Muscle layer of colon (tissue), 2 donors: ENCODE data around the gene B4GALNT3.

Source experiments
- H3K27ac ChIP-seq: one replicate; pipeline ENCODE4 v1.7.0; 2013; ENCODE audit warnings: low read depth, mild to moderate bottlenecking, low read length, moderate library complexity
- H3K27me3 ChIP-seq, 2 donors: one replicate each; pipeline ENCODE4 v1.7.0; 2013; ENCODE audit warnings: low read length in 2 of 2, mild to moderate bottlenecking in 2 of 2; ENCODE audit not compliant: insufficient read depth in 2 of 2, control insufficient read depth in 1 of 2
- H3K36me3 ChIP-seq: one replicate; pipeline ENCODE4 v1.7.0; 2013; ENCODE audit warnings: mild to moderate bottlenecking, low read length; ENCODE audit not compliant: insufficient read depth
- H3K4me1 ChIP-seq: one replicate; pipeline ENCODE4 v1.7.0; 2013; ENCODE audit warnings: mild to moderate bottlenecking, low read length; ENCODE audit not compliant: insufficient read depth
- H3K4me3 ChIP-seq, 2 donors: one replicate each; pipeline ENCODE4 v1.7.0; 2013; ENCODE audit warnings: low read length in 2 of 2, low read depth in 1 of 2, mild to moderate bottlenecking in 1 of 2, moderate library complexity in 1 of 2
- H3K9ac ChIP-seq: one replicate; pipeline ENCODE4 v1.7.0; 2013; ENCODE audit warnings: low read length
- H3K9me3 ChIP-seq: one replicate; pipeline ENCODE4 v1.7.0; 2013; ENCODE audit warnings: mild to moderate bottlenecking, low read length
- donor health status: abdominal sarcoma.
- donor health status: Adenocarcinoma of cecum.

B4GALNT3 gene

GRCh38 chr12:512933-513332 lies 53.2 kb downstream of the B4GALNT3 start:
- Histone ChIP-seq H3K36me3 (no peaks in the 10 kb centered on the region), H3K9me3 (no peaks in the 10 kb centered on the region), H3K4me3 (no peak overlapping the region), H3K9ac (no peak overlapping the region), H3K27me3 (no peaks in the 10 kb centered on the region), H3K27ac (no peak overlapping the region), H3K4me1 (no peaks in the 10 kb centered on the region)

DNA sequence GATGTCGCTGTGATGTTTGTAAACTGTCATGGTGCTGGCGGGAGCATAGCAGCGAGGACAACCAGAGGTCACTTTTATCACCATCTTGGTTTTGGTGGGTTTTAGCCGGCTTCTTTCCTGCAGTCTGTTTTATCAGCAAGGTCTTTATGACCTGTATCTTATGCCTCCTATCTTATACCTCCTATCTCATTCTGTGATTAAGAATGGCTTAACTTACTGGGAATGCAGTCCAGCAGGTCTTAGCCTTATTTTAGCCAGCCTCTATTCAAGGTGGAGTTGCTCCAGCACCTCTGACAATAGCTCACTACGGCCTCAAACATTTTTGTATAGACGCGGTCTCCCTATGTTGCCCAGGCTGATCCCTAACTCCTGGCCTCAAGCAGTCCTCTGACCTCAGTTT lies 53.7 kb downstream of the B4GALNT3 start:
- H3K9me3 ChIP-seq, result no peaks in the 10 kb centered on the region
- no peak overlapping the region for H3K9ac ChIP-seq
- peaks cover 0 to 3% of the 10 kb centered on the region in 2 donors for H3K27me3 ChIP-seq
- no peak overlapping the region for H3K4me3 ChIP-seq
- no peak overlapping the region for H3K27ac ChIP-seq
- H3K36me3 ChIP-seq, result no peaks in the 10 kb centered on the region
- no peaks in the 10 kb centered on the region for H3K4me1 ChIP-seq

- Histone ChIP-seq H3K36me3 (no peaks in the 10 kb centered on the region), H3K4me1 (no peaks in the 10 kb centered on the region), H3K9ac (no peak overlapping the region), H3K27me3 (peaks cover 0 to 4% of the 10 kb centered on the region in 2 donors), H3K27ac (no peak overlapping the region), H3K9me3 (no peaks in the 10 kb centered on the region), H3K4me3 (no peak overlapping the region)
These were observed 57.8 kb downstream of the B4GALNT3 start for GRCh38 chr12:517538-517937.

DNA sequence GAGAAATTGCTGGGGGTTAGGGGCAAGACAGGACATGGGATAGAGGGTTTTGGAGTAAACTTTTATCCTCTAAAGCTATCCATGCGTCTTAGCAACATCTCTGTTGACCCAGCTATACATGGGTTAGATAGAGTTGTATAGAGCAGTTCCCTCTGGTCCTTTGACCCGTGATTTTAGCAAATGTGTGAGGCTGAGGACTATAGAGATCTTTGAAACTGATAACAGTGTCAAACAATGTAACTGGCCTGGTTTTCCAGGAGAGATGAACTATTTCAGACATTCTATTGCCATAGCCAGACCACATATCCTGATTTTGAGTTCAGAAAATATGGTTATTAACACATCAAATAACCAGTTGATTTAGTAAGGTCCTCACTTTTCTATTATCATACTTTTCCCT lies 60.4 kb downstream of the B4GALNT3 start:
- no peaks in the 10 kb centered on the region for H3K36me3 ChIP-seq
- peaks cover 0 to 4% of the 10 kb centered on the region in 2 donors for H3K27me3 ChIP-seq
- no peak overlapping the region for H3K9ac ChIP-seq
- no peak overlapping the region for H3K4me3 ChIP-seq
- H3K9me3 ChIP-seq, result no peaks in the 10 kb centered on the region
- H3K4me1 ChIP-seq, result no peaks in the 10 kb centered on the region
- no peak overlapping the region for H3K27ac ChIP-seq

DNA sequence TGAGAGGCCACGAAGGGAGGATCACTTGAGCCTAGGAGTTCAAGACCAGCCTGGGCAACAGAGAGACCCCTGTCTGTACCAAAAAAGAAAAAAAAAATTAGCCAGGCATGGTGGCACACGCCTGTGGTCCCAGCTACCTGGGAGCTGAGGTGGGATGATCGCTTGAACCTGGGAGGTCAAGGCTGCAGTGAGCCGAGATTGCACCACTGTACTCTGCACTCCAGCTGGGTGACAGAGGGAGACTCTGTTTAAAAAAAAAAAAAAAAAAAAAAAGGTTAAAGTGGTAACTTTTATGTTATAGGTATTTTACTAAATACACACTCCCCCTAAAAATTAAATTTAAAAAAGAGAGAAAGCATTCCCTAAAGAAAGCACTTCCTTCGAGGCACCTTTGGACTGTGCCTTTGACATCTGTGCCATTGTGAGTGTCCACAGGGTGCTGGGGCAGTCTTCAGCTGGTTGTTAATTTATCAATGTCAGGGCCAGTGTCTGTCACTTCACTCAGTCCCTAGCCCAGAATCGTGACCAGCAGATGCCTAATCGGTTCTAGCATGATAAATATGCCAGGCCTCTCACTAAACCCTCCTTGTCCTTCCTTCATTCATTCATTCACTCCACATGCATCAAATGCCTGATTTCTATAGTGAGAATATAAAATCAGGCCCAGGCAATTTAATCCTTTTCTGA lies 63.1 kb downstream of the B4GALNT3 start:
- H3K36me3 ChIP-seq, result no peaks in the 10 kb centered on the region
- H3K27ac ChIP-seq, result no peak overlapping the region
- no peaks in the 10 kb centered on the region for H3K4me1 ChIP-seq
- no peak overlapping the region for H3K9ac ChIP-seq
- H3K4me3 ChIP-seq, result no peak overlapping the region
- no peaks in the 10 kb centered on the region for H3K9me3 ChIP-seq
- peaks cover 0 to 4% of the 10 kb centered on the region in 2 donors for H3K27me3 ChIP-seq

DNA sequence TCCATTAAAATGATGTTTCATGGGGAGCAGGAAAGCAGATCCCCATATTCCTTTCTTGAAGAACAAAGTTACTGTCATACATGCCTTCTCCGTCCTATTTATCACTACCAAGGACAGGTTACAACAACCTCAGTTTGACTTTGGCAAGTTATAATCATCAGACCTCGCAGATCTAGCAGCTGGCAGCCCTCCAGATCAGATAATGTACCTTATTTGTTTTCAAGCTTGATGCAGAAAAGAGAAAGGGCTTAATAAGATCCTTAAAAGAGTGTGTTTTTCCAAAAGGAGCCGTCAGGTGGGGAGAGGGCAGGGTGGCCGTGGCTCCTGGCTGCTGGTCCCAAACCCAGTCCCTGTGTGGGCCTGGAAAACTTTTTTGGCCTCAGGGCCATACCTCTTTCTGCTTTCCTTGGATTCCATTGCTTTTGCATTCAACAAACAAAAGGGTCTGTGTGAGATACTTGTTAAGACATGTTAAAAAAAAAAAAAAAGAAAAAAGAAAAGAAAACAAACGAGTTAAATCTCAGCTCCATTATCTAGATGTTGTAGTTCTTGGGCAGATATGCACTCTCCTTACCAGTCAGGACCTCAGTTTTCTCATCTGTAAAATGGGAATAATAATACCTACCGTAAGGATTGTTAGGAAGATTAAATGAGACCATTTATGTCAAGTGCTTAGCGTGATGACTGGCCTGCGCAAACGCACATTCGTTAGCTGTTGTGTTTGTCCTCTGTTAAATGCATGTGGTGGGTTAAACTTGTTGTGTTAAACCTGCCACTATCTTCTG lies 64.6 kb downstream of the B4GALNT3 start:
- Histone ChIP-seq H3K4me3 (no peak overlapping the region), H3K27me3 (no peaks in the 10 kb centered on the region), H3K36me3 (no peaks in the 10 kb centered on the region), H3K9ac (no peak overlapping the region), H3K4me1 (no peaks in the 10 kb centered on the region), H3K27ac (no peak overlapping the region), H3K9me3 (no peaks in the 10 kb centered on the region)

GRCh38 chr12:526089-526488 lies 66.3 kb downstream of the B4GALNT3 start:
- Histone ChIP-seq H3K9ac (no peak overlapping the region), H3K4me1 (no peaks in the 10 kb centered on the region), H3K9me3 (no peaks in the 10 kb centered on the region), H3K27ac (no peak overlapping the region), H3K36me3 (no peaks in the 10 kb centered on the region), H3K4me3 (no peak overlapping the region), H3K27me3 (no peaks in the 10 kb centered on the region)

- H3K27me3 ChIP-seq, result no peaks in the 10 kb centered on the region
- no peak overlapping the region for H3K9ac ChIP-seq
- H3K4me1 ChIP-seq, result no peaks in the 10 kb centered on the region
- no peak overlapping the region for H3K27ac ChIP-seq
- no peaks in the 10 kb centered on the region for H3K9me3 ChIP-seq
- H3K36me3 ChIP-seq, result no peaks in the 10 kb centered on the region
- no peak overlapping the region for H3K4me3 ChIP-seq
These were observed 67.5 kb downstream of the B4GALNT3 start for GRCh38 chr12:527241-527640.

DNA sequence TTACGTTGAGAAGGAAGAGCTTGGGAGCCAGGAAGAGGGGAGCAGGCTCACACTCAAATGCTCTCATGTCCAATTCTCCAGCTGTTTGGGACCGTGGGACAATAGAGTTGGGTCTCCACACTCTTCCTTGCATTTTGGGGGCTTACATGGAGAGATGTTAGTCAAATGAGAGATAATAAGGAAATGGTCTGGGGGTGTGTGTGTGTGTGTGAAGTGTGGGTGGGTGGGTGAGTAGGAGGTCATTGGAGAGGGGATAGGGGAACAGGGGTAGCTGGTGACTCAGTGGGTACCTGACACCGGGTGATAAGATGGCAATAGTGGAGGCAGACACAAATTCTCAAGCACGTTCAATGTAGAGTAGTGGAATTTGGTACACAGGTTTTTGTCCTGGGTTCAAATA lies 68.0 kb downstream of the B4GALNT3 start:
- H3K4me3 ChIP-seq, result no peak overlapping the region
- H3K9me3 ChIP-seq, result no peaks in the 10 kb centered on the region
- no peaks in the 10 kb centered on the region for H3K36me3 ChIP-seq
- H3K9ac ChIP-seq, result no peak overlapping the region
- no peaks in the 10 kb centered on the region for H3K27me3 ChIP-seq
- H3K4me1 ChIP-seq, result no peaks in the 10 kb centered on the region
- H3K27ac ChIP-seq, result no peak overlapping the region

DNA sequence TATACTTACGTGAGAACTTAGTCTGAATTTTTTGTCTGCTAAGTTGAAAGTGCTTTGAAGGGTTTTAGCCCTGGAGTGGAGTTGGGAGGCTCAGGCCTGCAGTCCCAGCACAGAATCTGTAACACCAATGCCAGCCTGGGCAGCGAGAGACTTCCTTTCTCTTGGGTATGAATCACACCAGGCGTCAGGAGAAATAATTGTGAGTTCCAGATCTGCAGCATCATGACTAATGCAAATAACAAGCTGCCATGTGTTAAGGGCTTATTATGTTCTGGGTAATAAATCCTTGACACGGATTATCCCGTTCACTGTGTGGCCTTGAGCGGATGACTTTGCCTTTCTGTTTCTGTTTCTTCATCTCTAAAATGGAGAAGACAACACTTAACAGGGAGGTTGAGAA lies 70.6 kb downstream of the B4GALNT3 start:
- no peaks in the 10 kb centered on the region for H3K27me3 ChIP-seq
- H3K4me3 ChIP-seq, result no peak overlapping the region
- no peaks in the 10 kb centered on the region for H3K36me3 ChIP-seq
- H3K9ac ChIP-seq, result no peak overlapping the region
- no peak overlapping the region for H3K27ac ChIP-seq
- no peaks in the 10 kb centered on the region for H3K4me1 ChIP-seq
- no peaks in the 10 kb centered on the region for H3K9me3 ChIP-seq

DNA sequence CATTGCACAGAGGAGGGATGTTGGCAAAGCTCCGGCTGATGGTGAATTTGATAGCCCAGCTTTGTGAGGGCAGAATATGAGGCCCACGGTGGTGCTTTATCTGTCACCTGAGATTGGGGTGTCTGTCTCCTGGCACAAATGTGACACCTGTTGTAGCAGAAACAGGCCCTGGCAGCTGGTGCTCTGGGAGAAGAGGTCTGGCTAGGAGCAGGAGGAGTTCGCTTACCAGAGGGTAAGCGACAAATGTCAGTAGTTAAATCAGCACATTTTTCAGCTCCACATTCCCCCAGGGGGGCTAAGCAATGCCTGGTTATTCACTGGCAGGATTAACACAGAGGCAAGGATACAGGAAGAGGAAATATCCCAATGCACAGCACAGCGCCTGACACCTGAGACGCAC lies 71.1 kb downstream of the B4GALNT3 start:
- Histone ChIP-seq H3K4me1 (no peaks in the 10 kb centered on the region), H3K27ac (no peak overlapping the region), H3K9ac (no peak overlapping the region), H3K36me3 (no peaks in the 10 kb centered on the region), H3K9me3 (no peaks in the 10 kb centered on the region), H3K27me3 (no peaks in the 10 kb centered on the region), H3K4me3 (no peak overlapping the region)
